Fibroblast of the aortic adventitia (primary cell): Measurements from ENCODE around the gene IGF2R. TPM values are rescaled to one million over a fixed set of nuclear protein-coding genes. Genes with fewer than 3 reads are reported as not detected.
"Not testable (repeated sequence)": the region's sequence is repeated elsewhere in the genome, so short reads cannot be mapped to it uniquely, and the experiment has no call there.

Experiments used
- DNase-seq: peaks from one replicate; pipeline ENCODE4 v3.0.0-alpha.2; 2010; ENCODE audit warnings: low read depth
- H3K4me3 ChIP-seq: 2 replicates; pipeline ENCODE4 v1.5.1; 2011; ENCODE audit warnings: low read depth, mild to moderate bottlenecking, control low read depth, low read length, moderate library complexity
- CTCF ChIP-seq: IDR thresholded peaks from 2 replicates; pipeline ENCODE4 v1.5.1; 2011; ENCODE audit warnings: mild to moderate bottlenecking, low read length, control low read depth, inconsistent platforms; ENCODE audit not compliant: insufficient read depth
- total RNA-seq: library from RNA; depleted of rRNA; stranded (reverse); fragments of >200 nt; gene quantifications from 2 replicates; pipeline ENCODE4 v1.2.3, GENCODE V29; 2012; ENCODE audit warnings: low replicate concordance

Gene IGF2R
- total RNA-seq, 1 donor: 112 TPM

GRCh38 chr6:160089534-160089897 is 120.6 kb downstream of the IGF2R start:
- H3K4me3 ChIP-seq: no peak overlapping the region
- no peak for DNase-seq
- TF ChIP-seq CTCF: no peak

DNA sequence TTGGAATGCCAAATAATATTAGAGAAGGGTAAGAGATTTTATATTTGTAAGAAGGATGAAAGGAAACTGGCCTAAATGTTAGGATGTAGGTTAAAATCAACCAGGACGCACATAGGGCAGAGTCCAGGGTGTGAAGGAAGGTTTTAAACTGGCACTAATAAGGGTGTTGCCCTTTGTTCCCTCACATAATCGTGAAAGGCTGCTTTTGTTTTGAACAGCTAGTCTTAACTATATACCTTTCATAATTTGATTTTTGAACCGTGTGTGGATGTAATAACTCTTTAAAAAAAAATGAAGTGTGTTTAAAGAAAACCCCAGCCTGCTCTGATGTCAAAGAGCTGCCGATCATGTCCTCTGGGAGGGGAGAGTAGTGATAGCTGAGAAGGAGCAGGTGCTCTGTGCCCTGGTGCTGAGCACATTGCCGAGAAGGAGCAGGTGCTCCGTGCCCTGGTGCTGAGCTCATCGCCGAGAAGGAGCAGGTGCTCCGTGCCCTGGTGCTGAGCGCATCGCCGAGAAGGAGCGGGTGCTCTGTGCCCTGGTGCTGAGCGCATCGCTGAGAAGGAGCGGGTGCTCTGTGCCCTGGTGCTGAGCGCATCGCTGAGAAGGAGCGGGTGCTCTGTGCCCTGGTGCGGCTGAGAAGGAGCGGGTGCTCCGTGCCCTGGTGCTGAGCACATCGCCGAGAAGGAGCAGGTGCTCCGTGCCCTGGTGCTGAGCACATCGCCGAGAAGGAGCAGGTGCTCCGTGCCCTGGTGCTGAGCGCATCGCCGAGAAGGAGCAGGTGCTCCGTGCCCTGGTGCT is 121.8 kb downstream of the IGF2R start:
- DNase-seq, H3K4me3 ChIP-seq: not testable (repeated sequence)

DNA sequence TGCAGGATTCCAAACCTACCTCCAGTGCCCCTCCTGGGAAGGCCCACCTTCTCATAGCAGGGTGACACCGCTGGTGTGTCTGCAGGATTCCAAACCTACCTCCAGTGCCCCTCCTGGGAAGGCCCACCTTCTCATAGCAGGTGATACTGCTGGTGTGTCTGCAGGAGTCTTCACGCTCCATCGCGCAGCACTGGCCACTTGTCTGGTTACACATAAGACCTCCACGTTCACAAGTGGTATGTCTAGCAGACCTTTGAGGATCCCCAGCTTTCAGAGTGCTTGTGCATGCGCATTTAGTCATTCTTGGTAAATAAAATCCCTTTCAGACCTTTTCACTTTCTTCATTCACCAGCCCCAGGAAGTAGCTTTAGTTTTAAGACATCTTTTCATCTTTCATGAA is 123.3 kb downstream of the IGF2R start:
- not testable (repeated sequence) for H3K4me3 ChIP-seq, DNase-seq

DNA sequence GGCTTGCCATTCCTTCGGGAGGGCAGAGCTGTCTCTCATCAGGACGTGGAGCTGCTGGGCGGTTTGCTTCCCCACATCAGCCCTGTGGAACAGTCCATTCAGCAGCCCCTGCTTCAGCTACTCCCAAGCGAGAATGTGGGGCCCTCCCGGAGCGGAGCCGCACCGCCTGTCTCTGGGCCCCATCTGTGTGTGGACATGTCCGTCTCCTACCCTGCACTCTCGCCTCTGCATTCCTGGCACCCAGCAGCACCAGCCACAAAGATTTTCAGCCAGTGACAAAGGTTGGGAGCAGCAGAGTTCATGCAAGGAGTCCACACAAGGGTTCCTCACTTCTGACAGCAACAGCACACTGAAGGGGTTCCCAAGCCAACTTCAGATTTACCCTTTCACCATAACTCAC is 123.7 kb downstream of the IGF2R start:
- no peak for DNase-seq
- no peak for TF ChIP-seq CTCF
- no peak overlapping the region for H3K4me3 ChIP-seq

DNA sequence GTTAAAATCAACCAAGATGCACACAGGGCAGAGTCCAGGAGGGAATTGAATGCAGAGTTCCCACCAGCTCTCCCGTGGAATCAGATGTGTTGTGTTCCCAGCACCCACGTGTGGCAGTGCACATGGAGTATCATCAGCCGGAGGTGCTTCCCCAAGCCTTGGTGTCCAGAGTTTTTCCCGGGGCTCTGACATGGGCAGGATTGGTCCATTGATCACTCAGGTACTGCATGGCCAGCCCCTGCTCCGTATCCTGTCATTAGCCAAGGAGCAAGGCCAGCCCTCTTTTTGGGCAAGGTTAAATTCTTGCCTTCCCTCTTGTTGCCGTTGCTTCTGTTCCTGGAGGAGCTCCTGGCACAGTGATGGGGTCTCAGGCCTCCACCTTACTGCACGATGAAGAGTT is 124.2 kb downstream of the IGF2R start:
- no peak for DNase-seq
- TF ChIP-seq CTCF: no peak

DNA sequence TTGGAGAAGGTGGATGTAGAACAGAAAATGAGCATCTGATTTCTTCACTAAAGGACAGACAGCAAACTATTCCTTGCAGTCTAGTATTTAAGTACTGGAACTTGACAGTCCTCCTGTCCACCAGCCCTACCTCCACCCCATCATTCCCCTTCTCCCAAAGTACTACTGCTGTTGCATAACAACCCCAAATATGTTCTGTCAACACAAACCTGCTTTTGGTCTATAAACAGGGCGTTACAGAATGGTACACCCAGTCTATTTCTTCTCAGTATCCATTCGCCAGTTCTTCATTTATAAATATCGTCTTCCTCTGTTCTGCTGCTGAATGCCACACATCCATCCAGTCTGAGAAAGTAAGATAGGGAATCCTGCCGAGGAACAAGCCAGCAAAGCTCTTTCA is 125.1 kb downstream of the IGF2R start:
- TF ChIP-seq CTCF: no peak
- no peak for DNase-seq
- H3K4me3 ChIP-seq: no peak overlapping the region

More for the DNA sequence above, 124.2 kb downstream of the IGF2R start:
- H3K4me3 ChIP-seq: no peak overlapping the region

GRCh38 chr6:160095146-160095845 is 126.4 kb downstream of the IGF2R start:
- no peak overlapping the region for H3K4me3 ChIP-seq
- no peak for DNase-seq
- no peak for TF ChIP-seq CTCF
